DMS53 (cell line): Measurements from ENCODE around the gene FBXW7.
"Not testable (repeated sequence)": the region's sequence is repeated elsewhere in the genome, so short reads cannot be mapped to it uniquely, and the experiment has no call there.

Experiments
- DNase-seq: peaks from one replicate; lab custom pipeline; 2025; lab: John Stamatoyannopoulos, UW

Gene FBXW7

GRCh38 chr4:152535903-152536544 is at the start of gene FBXW7:
Gene FBXW7, minus strand, starts transcription at chr4:152536092. Its CDS starts 124,289 bp downstream, at chr4:152411803.
- DNase-seq = peak; percentile 98

GRCh38 chr4:152585023-152585441 is 49.1 kb upstream of the FBXW7 start:
- no peak for DNase-seq

DNA sequence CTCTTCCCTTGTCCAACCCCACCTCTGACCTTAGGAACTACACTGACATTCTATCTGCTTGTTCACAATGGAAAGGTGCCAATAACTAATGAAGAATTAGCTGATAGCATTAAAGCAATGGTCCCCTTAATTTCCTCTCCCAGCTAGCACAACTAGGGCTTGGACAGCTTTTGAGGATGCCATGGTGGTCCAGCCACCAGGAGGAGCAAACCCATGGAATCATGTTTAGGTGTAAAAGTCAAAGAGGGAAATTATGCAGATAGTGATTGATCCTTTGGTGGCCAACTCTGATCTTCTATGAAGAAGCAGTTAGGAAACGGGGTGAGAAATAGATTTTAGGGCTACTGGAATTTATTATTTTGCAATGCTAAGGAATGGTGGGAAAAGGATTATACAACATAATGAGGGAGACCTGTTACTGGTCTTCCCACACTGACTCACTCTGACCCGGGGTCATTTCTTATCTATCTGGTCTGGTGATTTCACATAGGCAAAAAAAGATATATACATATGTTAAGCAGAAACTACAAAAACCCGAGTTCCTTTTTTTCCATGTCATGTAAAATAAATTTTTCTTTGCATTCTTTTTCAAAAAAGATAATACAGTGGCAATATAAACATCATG is 45.8 kb upstream of the FBXW7 start:
- no peak for DNase-seq

GRCh38 chr4:152579916-152580315 is 44.0 kb upstream of the FBXW7 start:
- DNase-seq = no peak

GRCh38 chr4:152579107-152579764 is 43.3 kb upstream of the FBXW7 start:
- no peak for DNase-seq

DNA sequence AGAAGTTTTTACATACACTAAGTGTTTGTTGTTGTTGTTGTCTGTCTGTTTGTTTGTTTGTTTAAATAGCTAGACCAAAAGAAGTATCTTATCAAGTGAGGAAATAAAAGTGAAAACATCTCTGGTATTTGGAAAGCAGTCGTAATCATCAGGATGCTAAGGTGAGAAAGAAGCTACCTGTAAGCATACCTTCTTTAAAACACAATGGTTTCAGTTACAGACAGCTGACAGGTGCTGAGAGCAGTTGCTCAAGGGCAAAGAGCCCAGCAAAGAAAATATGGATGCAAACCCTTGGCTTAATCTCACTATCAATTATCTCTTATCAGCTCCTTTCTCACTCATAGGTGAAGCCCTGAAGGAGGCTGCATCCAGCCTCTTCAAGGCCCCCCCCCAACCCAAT is 42.8 kb upstream of the FBXW7 start:
- DNase-seq = no peak

- no peak for DNase-seq
These were observed 42.0 kb upstream of the FBXW7 start for GRCh38 chr4:152577708-152578396.

DNA sequence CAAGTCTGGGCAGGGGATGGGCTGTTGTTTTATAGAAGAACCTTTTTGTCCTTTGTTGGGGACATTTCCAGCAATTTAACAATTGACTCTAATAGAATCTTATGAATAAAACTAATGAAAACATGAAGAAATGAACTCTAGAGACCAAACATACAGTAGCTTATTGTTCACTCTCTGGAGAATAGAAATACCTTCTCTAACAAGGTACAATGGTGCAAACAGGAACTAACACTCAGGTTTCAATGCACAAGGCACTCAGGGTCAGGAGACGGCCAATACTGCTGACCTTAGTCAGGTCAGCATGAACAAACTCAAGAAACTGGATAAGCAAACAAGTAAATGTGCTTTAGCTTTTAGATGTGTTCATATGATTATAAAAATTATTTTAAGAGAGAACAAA is 39.6 kb upstream of the FBXW7 start:
- DNase-seq = no peak

DNA sequence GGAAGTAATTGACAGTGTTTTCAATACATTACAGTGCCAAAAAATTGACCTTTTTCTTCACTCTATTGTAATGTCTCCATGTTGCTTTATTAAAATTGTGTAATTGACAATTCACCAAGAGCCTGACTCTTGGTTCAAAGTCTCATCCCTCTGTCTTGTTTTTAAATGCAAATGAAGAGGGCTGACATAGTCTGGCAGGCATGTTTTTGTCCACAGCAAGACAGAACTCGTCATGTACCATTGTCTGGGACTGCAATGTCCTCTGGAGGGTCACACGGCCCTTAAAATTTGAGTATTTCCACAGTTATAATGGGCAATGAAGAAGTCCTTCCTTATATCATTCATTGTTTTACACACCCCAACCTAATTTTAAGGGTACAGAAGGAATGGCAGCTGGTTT is 38.0 kb upstream of the FBXW7 start:
- no peak for DNase-seq

- peak; percentile 8 for DNase-seq
These were observed 36.7 kb upstream of the FBXW7 start for GRCh38 chr4:152572417-152573086.

DNA sequence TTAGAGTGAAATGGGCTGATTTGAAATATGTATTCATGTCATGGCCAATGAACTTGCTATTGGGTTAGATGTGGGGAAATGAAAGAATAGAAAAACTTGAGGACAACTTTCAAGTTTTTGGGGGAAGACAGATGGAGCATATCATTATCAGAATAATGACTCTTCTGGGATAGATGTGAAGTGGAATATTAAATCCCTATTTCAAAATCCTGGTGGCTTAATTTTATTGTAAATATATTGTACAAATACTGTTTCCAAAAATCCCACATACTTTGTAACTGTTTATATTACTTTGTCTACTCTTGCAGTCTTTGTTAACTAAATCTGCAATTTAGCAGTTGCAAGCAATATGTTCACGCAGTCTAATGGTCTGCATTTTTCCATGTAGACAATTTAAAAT is 35.9 kb upstream of the FBXW7 start:
- DNase-seq = no peak

DNA sequence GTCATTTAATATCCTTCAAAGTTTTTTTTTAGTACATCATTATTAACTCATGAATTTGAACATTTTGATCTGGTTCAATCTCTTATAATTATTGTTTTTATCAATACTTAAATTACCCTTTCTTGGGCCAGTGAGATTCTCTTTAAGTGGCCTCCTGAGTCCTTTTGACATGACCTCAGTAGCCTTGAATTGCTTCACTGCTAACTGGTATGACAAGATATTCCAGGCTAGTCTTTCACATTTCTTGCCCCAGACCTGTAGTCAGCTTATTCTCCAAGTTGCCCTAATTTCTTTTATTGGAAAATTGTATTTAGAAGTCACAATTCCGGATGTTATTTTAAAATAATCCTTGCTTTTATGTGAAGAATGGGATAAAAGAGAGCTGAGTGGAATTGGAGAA is 35.4 kb upstream of the FBXW7 start:
- DNase-seq = no peak

DNA sequence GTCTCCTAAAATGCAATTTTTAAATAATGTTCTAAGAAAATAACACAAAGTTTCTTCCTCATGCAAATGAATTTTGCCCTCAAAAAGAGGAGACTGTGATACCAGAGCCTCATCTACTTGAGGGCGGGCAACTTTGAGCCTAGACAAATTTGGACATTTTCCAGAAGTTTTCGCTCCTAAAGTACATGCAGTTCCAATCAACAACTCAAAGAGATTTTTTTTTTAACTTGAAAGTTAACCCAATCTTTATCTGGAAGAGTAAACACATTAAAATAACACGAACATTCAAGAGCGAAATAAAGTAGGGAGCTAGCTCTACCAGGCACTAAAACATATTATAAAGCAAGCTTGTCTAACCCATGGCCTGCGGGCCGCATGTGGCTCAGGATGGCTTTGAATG is 29.4 kb upstream of the FBXW7 start:
- DNase-seq = no peak

- no peak for DNase-seq
These were observed 28.4 kb upstream of the FBXW7 start for GRCh38 chr4:152564336-152564735.

DNA sequence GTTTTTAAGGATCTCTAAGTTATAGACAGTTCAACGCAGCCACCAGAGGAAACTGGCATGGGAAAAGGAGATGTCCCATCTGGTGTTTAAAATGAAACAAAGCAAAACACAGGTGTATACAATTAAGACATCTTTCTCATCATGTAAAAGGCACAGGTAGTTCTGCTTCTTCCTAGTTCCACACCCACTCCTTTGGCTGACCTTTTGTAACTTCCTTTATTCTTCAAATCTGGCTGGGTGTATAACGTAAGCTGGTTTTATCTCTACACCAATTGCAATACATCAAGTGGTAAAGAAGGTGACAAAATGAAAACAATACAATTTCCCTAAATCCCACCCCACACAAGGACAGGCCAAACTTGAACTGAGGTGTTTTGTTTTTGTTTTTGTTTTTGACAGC is 27.3 kb upstream of the FBXW7 start:
- no peak for DNase-seq

GRCh38 chr4:152559641-152560040 is 23.7 kb upstream of the FBXW7 start:
- no peak for DNase-seq

- DNase-seq = no peak
These were observed 22.5 kb upstream of the FBXW7 start for GRCh38 chr4:152558396-152558795.

DNA sequence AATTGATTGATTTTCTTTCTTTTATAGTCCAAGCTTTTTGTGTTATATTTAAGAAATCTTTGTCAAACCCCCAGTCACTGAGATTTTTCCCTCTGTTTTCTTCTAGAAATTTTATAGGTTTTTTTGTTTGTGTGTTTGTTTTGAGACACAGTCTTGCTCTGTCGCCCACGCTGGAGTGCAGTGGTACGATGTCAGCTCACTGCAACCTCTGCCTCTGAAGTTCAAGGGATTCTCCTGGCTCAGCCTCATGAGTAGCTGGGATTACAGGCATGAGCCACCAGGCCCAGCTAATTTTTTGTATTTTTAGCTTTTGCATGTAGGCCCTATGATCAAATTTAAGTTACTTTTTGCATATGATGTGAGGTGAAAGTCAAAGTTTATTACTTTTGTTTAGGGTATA is 20.9 kb upstream of the FBXW7 start:
- peak; percentile 10 for DNase-seq

- DNase-seq = peak; percentile 39
These were observed 20.4 kb upstream of the FBXW7 start for GRCh38 chr4:152556283-152556682.

- no peak for DNase-seq
These were observed 18.9 kb upstream of the FBXW7 start for GRCh38 chr4:152554742-152555141.

DNA sequence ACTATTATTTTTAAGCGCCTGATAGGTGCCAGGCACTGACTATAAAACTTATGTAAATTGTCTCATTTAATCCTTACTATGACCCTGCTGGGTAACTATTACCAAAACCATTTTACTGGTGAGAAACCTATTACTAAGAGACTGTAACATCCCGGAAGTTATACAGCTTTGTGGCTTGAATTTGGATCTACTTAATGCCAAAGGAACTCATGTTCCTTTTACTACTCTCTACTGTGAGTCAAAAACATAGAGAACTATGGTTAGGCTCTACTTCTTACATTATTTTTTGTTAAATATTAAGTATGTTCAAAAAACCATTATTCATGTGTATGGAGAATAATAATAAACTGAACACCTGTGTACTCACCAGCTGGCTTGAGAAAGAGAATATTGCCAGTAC is 14.8 kb upstream of the FBXW7 start:
- DNase-seq = not testable (repeated sequence)

GRCh38 chr4:152545088-152545487 is 9.2 kb upstream of the FBXW7 start:
- DNase-seq = no peak
